HG02943 (cell line): ENCODE results near the gene CD247.
A peak's percentile ranks its signal among the peaks of the same experiment; 100 is the strongest.

Experiments used
- ATAC-seq: cut with Tn5 transposase; IDR thresholded peaks from one replicate; pipeline ENCODE4 v1.9.1; 2021; ENCODE audit warnings: mild to moderate bottlenecking, low read depth, moderate library complexity; ENCODE audit not compliant: unreplicated experiment

Gene CD247

DNA sequence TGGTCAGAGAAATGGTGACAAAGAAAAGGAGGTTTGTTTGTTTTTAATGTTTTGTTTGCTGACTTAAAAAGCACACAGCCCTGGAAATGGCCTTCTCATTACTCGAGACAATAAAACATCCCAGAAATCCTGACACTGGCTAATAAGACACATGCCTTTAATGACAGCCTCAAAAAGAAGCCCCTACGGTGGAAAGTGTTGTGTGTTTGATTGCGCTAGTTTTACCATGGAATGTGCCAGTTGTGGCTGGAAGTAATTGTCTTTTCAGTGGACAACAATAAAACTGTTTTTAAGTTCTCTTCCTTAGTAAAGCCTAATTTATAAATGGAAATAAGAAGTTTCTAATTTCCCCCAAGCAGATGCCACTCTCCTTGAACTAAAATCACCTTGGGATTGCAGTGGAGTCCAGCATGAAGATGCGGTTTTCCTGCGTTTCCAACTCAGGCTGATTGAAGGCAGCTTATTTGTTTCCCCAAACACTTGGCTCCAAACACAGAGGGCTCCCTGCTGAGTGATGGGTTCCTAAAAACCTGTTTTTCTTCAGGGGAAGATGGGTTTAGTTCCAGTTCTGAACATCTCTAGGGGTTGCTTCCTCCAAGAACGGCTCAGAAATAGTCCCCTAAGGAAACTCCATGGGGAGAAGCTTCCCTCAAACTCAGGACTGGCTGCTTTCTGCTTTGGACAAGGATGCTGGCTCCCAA, 54.3 kb downstream of the CD247 start:
- ATAC-seq = no peak

DNA sequence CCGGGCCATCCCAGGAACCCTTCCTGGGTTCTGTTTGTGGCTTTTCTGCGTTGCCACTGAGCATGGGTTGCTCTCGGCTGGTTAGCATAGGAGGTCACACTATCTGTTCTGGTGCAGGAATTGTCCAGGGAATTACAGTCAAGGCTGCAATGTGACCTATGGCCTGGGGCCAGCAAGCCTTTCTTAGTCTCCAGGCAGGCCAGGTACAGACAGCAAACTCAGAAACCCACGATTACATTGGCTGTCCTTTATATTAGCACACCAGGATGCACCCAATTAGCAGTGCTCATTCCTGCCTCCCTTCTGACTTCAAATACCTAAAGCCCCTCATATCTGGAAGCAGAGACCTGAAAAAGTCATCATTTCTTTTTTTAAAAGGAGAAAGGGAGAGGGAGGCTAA, 55.2 kb downstream of the CD247 start:
- ATAC-seq = no peak

DNA sequence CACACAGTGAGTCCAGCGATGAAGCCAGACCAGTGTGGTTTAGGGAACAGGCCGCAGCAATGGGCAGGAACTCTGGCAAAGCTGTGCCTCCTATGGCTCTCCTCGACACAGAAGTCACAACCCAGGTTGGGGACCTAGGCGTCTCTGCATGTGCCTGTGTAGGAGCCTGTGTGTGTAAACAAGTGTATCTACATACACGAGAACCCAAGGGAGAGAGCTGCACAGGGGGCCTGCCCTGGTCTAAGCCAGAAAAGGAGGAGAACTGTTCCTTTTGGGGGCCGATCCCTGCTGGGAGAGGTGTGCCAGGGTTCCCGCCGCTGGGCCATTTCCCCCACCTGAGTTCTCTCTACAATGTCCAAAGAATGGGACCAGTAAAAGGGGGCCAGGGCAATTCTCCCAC, 56.0 kb downstream of the CD247 start:
- no peak for ATAC-seq

DNA sequence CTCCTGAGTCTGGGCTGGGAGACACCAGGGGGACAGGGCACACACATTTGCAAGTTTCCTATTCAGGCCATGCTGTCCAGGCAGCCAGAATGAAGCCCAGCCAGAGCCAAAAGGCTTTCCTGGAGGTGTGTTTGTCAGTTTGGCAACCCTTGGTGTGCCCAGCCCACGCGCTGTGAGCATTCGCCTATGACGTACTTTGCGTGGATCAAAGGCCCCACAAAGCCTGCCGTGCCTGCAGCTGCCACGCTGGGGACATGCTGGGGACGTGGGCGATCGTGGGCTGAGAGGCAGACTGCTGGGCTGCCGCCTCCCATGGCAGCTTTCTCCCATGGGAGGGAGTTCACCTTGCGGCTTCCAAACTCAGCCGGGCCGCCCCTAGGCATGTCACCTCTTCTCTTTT, 57.5 kb downstream of the CD247 start:
- no peak for ATAC-seq

DNA sequence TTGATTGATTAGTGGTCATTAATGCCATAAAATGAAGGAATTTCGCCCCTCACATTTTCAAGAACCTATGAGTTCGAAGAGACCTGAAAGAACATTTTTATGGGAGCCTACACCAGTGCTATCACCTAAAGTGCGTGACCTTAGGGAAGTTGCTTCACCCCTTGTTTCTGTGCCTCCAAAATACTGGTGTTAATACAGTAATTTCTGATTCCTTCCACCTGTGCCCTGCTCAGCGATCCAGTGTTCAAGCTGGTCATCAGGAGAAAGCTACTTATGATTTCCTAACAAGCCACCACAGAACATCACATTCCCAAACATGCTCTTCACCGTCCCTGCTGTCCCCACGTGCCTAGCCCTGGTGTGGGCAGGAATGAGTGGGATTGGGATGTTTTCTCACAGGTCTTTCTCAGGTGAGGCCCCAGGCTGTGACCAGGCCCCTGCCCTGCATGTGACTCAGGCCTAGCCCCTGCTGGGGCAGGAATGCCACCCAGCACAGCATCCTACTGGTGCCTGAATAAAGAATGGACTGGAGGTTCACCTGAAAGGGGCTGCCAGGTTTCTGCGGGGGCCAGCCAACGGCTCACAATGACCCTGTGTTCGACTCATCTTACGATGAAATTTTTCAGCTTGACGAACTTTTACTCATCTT, 60.3 kb downstream of the CD247 start:
- no peak for ATAC-seq

DNA sequence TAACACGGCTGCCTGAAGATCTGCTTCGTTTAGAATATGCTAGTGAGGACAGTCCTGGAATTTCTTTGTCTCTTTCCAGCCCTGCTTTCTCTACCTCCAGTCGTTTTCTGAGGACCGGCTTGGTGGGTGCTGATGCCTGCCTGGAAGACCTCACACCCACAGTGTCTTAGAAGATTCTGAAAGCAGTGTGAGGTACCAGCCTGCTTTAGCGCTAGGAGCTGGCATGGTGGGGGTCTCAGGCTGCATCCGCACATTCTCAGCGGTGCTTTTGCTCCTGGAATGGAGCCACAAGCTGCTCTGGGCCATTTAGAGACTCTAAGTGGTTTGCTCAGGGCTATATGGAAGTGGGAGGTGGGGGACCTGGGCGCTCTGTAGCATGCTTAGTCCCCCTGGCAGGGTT, 61.4 kb downstream of the CD247 start:
- ATAC-seq = no peak

DNA sequence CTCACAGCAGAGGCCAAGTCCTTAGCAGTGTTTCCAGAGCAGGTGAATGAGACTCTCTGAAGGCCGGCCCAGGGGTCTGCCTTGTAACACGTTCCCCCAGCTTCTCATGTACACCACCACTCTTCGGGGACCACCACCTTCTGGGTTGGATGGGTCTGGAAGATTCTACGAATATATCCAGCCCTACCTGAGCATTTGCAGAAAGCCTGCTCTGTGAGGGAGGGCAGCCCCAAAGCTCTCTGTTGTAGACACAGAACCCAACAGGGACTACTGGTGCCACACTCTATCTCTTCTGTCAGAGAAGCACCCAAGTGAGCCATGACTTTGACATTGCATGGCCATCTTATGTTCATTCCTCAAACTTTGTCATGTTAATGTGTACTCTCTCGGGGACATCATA, 61.8 kb downstream of the CD247 start:
- no peak for ATAC-seq

DNA sequence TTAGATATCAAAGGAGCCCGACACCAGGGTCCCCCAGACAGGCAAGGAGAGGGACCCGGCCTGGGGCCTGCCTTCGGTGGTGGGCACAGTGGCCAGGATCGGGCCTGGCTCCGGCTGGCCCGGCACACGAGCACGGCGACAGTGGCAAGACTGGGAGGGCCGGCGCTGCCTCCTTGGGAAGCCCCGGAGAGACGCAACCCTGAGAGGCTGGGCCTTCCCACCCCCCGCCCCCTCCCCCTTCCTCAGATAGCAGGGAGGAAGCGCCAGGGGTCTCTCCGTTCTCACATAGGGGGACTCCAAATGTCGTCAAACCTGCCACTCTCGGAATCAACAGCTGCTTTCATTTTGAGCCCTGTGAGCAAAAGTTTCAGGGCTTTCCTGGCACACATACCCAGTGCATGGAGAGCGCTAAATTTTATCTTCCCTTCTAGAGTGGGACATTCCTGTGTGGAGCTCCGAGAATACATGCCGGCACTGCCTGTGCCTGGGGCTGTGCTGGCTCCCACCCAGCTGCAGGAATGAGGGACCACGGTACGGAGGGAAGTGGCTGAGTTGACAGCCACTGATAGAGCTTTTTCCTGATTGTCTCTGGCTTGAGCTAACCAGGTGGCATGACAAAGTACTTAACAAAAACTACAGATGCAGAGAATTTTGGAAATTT, 62.4 kb downstream of the CD247 start:
- peak; percentile 39 for ATAC-seq

DNA sequence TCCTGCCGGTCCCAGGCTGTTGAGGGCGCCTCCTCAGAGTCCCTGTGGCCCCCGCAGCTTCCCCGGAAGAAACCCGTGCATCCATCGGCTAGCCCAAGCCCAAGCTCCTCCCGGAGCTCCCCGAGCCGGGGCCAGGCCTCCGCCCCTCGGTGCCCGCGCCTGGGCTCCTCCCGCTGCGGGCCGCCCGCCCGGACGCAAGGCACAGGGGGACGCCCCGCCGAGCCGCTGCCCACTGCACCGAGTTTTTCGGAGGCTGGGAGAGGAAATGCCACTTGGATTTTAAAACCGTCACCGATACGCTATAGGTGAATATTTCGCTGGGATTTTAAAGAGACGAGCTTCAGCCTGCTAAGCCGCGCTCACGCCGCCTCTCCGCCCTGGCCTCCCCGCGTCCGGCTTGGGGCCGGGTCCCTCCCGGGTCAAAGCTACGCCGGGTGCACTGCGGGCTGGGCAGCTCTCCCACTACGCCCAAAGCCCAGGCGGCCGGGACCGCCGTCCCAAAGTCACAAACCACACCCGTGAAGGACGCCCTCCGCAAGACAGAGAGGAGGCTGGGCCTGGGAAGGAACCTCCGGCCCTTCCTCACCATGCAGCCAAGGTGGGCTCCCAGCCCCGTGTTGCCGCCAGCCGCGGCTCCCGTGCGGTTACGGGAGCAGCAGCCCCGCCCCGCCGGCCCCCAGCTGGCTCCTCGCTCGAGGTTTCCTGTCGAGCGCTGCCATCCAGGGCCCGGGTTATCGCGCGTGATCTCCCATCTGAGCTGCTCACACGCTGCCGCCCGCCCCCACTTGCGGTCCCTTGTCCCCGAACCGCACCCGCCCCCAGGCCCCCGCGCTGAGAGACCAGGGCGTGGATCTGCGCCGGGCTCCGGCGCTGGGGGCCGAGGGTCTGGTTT, 63.2 kb downstream of the CD247 start:
- peak; percentile 62 for ATAC-seq

DNA sequence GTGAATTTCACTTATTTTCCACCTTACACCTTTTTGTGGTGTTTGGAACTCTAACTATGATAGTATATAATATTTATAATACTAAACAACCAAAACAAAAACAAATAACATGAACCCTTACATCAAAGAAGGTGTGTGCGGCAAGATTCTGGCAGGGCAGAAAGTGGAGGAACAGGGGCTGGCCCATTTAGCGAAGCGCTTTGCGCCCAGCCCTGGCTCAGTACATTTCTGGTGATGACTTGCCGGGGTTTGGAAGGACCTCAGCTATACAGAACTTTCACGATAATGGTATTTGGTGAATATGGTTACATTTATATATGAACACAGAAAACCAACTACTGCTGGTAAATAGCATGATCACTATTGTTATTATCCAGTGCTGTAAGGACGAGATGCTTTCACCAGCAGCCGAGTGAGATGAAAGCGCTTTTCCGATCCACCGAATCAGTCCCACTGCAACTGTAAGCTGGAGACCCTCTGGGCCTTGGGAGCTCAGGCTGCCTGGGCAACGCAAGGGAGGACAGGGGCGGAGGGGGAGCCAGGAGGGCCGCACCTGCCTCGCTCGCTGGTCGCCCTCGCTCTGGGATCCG, 63.9 kb downstream of the CD247 start:
- peak; percentile 11 for ATAC-seq

DNA sequence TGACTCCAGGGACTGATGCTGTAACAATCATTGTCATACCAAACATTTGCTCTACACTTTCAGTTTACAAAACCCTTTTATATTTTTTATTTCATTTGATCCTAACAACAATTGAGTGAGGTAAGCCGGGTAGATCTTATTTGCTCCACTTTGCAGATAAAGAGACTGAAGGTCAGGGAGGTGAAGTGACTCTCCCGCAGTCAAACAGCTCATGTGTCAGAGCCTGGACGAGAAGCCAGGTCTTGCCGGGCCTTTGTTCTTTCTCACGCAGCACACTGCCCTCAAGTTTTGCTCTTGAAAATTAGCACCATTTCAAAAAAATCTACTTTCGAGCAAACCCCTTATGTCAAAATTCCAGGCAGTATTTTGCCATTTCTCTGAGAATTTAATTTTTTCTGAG, 65.2 kb downstream of the CD247 start:
- ATAC-seq = no peak

DNA sequence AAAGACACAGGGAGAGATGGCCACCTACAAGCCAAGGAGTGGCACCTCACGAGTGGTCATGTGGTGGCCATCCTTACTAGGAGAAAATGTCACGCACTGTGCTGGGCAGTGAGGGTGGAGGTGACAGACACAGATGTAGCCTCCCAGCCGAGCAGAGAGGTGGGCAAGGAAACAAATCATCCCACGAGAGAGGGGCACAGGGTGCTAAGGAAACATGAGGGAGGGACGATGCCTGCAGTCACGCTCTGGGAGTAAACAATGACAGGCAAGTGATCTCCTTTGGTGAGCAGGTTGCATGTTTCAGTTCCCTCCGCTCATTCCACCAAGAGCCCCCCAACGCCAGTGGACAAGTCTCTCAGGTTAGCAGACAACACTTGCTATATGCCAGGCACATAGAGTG, 65.8 kb downstream of the CD247 start:
- no peak for ATAC-seq

DNA sequence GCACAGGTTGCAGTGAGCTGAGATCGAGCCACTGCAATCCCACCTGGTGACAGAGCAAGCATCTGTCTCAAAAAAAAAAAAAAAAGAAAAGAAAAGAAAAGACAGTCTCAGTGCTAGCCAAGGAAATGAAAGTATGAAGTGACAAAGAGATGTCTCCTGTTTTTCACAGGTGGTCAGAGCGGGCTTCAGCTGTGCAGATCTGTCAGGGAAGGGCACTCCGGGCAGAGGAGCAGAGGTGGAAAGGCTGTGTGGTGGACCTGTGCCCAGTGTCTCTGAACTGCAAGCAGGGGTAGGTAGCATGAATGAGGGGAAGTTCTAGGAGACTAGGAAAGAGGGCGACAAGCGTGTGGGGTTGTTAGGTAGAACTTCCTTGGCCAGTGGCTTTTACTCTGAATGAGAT, 67.5 kb downstream of the CD247 start:
- no peak for ATAC-seq

DNA sequence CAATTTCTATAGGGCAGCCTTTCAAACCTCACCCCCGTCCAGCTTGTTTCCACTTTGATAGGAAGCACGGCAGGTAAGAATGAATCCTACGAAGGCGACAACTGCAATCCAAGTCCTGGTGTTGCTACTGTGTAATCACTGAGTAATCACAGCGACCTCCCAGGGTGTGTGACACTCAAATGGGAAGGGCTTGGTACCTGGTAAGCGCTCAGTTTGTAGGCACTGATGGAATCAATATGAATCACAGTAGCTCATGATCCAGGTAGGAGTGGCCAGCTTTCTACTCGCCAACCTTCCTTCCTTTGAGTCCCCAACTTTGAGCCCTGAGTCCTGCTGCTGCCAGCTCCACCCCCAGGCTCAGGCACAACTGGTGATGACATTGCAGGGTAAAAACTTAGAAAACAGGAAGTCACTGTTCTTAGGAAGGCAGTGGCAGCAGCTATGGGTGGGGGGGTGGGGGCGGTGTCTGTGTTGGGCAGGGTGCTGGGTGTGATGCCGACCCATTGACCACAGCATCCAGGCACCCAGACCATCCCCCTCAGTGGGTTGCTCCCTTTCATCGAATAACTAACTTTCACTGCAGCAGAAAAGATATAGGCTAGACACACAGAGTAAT, 70.7 kb downstream of the CD247 start:
- peak; percentile 62 for ATAC-seq

DNA sequence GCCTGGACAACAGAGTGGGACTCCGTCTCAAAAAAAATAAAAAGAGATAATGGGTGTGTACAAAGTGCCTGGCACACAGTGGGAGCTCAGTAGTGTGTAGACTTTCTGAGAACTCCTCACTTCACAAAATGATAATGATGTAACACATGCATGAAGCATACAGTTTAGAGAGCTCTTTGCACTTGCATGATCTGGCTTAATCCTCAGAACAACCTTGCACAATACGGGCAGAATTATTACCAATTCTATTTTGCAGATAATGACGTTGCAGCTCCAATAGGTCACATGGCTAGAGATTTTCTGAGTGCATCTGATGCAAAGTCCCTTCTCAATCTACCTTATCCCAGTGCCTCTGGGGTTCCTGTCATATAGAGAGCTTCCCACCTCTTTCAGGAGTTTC, 71.4 kb downstream of the CD247 start:
- no peak for ATAC-seq

DNA sequence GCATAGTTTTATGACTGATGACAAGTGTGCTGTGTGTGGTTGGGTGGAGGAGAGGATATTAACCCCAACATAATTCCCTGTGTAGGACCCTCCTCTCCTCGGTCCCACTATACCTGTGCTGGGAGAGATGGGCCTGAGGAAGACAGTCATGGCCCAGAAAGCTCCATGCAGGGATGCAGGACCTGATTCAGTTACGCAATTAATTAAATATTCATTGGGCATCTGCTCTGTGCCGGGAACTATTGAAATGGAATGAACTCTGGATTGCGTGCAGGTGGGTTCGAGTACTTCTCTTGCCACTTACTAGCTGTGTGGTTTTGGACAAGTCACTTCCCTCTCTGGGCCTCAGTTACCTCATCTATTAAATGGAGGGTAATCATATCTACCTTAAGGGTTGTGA, 74.6 kb downstream of the CD247 start:
- no peak for ATAC-seq

DNA sequence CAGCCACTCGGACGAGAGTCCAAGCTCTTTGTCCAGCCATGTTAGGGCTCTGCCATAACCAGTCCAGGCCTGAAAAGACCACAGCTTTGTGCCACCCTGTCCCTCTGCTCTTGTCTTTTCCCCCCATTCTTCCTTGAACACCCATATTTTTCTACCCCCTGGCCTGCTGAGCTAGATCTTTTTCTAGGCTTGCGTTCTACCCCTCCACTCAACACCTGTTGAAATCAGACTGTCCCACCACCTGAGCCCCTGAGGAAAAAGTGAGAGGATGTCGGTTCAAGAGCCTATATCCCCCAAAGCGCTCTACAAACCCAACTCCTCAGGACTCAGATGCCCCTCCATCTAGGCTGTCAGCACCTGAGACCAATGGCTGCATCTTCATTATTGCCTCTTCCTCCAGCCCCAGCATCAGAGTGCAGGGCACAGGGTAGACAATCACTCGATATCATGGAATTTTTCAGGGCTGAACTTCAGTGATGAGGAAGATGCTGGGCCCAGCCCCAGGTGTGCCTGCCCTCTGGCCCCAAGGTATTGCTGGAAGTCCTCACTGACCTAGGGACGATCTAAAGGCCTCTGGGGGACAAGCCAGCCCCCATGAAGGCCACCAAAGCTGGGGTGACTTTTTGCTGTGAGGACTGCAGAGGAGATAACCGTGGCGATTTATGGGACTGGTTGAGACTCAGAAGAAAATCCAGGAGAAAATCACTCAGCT, 75.3 kb downstream of the CD247 start:
- no peak for ATAC-seq

DNA sequence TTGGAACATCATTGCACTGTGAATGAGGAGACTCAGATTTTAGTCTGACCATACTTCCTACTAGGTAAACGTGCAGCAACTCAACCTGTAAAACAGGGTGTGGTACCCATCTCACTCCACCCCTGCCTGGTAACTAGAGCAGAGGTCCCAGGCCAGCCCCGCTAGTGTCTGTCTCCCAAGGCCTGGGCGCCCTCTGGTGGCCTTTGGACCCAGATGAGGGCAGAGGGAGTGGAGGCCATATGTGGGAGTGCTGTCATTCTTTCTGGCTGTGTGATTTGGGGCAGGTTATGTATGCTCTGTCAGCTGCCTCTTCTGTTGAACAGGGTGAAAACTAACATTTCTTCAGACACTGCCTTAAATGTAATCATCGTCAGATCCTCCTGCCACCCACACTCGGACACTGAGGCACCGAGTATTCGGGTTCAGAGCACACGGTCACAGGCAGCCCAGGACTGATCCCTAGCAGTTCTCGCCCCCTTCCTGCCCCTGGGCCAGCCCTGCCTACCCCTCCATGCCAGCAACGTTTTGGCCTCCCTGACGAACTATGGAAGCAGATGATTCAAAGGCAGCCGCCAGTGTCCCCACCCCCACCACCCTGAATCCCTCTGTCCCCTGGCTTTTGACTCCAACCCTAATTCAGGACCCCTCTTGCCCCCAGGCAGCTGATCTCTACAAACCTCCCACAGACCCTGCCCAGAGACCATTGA, 76.0 kb downstream of the CD247 start:
- peak; percentile 66 for ATAC-seq

DNA sequence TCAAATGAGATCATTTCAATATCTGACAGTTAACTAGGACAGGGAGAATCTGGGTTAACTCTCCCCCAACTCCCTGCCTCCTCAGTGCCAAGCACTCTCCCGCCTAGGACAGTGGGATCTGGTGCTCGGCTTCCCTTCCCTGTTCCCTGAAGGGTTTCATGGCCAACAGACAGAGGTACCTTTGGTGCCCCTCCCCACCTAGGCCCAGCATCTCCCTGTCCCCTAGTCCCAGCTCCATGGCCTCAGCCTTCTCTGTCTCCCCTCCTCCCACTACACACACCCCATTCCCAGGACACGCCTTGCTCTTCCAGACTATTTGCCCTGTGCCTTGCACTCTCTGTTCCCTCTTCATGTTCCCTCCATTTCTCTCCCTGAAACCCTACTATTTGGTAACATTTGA, 77.1 kb downstream of the CD247 start:
- ATAC-seq = no peak
